NT2/D1 (cell line): ENCODE data around the gene KCNE3.

ENCODE experiments used
- YY1 ChIP-seq: IDR thresholded peaks from 2 replicates; pipeline ENCODE4 v1.6.1; 2011; ENCODE audit not compliant: insufficient read length, insufficient read depth
- ZNF274 ChIP-seq: IDR thresholded peaks from 2 replicates; pipeline ENCODE4 v1.6.1; 2011; ENCODE audit warnings: mild to moderate bottlenecking, low read depth, low read length

- TF ChIP-seq ZNF274 (no peak), YY1 (no peak)
These were observed 12.4 kb upstream of the KCNE3 start for GRCh38 chr11:74479732-74480123.
